OCI-LY1 (cell line): ENCODE results near the gene TYMS.

Experiments
- H2AFZ ChIP-seq: fragments of 200-600 bp; sonication (generic), shearing (Covaris generic); 2 replicates; pipeline ENCODE4 v1.6.0; 2014; ENCODE audit warnings: antibody characterized with exemption, mild to moderate bottlenecking, low read length
- H3F3A ChIP-seq: fragments of 200-600 bp; sonication (generic), shearing (Covaris generic); 2 replicates; pipeline ENCODE4 v1.6.0; 2014; ENCODE audit warnings: mild to moderate bottlenecking, antibody characterized with exemption, low read length, moderate library complexity; ENCODE audit not compliant: insufficient read depth
- H3K27ac ChIP-seq: fragments of 200-600 bp; sonication (generic); 2 replicates; pipeline ENCODE4 v1.5.1; 2014; ENCODE audit warnings: low read length, mixed run types, mild to moderate bottlenecking, low read depth; ENCODE audit not compliant: poor library complexity, severe bottlenecking
- H3K27me3 ChIP-seq: fragments of 200-600 bp; sonication (generic); 2 replicates; pipeline ENCODE4 v1.6.0; 2014; ENCODE audit warnings: antibody characterized with exemption, mild to moderate bottlenecking, low read length, moderate library complexity; ENCODE audit not compliant: insufficient read depth
- H3K36me3 ChIP-seq: fragments of 200-600 bp; sonication (generic); 2 replicates; pipeline ENCODE4 v1.6.1; 2014; ENCODE audit warnings: mild to moderate bottlenecking, antibody characterized with exemption, low read length, moderate library complexity, mixed read lengths; ENCODE audit not compliant: insufficient read depth
- H3K4me1 ChIP-seq: fragments of 200-600 bp; sonication (generic); 2 replicates; pipeline ENCODE4 v1.5.1; 2014; ENCODE audit warnings: mild to moderate bottlenecking, low read length, moderate library complexity; ENCODE audit not compliant: insufficient read depth, severe bottlenecking
- H3K4me2 ChIP-seq: fragments of 200-600 bp; sonication (generic), shearing (Covaris generic); 2 replicates; pipeline ENCODE4 v1.6.1; 2014; ENCODE audit warnings: low read length
- H3K4me3 ChIP-seq: fragments of 200-600 bp; sonication (generic); 2 replicates; pipeline ENCODE4 v1.5.1; 2014; ENCODE audit warnings: low read length, low read depth, mild to moderate bottlenecking, mixed read lengths; ENCODE audit not compliant: poor library complexity, severe bottlenecking
- H3K79me2 ChIP-seq: fragments of 200-600 bp; shearing (Covaris generic); 2 replicates; pipeline ENCODE4 v1.6.1; 2016; ENCODE audit warnings: mixed run types, low read length, mixed read lengths; ENCODE audit not compliant: insufficient read depth
- H3K9ac ChIP-seq: fragments of 200-600 bp; sonication (generic), shearing (Covaris generic); 2 replicates; pipeline ENCODE4 v1.6.1; 2014; ENCODE audit warnings: mild to moderate bottlenecking, low read length, mixed read lengths
- H3K9me2 ChIP-seq: fragments of 200-600 bp; sonication (generic), shearing (Covaris generic); 2 replicates; pipeline ENCODE4 v1.6.1; 2014; ENCODE audit warnings: low read depth, mild to moderate bottlenecking, low read length, mixed read lengths
- H3K9me3 ChIP-seq: fragments of 200-600 bp; shearing (Covaris generic); 2 replicates; pipeline ENCODE4 v1.6.1; 2014; ENCODE audit warnings: low read length, mixed read lengths
- H4K20me1 ChIP-seq: fragments of 200-600 bp; sonication (generic), shearing (Covaris generic); 2 replicates; pipeline ENCODE4 v1.6.0; 2016; ENCODE audit warnings: mild to moderate bottlenecking, low read length; ENCODE audit not compliant: insufficient read depth
- CTCF ChIP-seq: fragments of 200-600 bp; sonication (generic), shearing (Covaris generic); IDR thresholded peaks from 2 replicates; pipeline ENCODE4 v1.5.1; 2017; ENCODE audit warnings: mild to moderate bottlenecking, antibody characterized with exemption, low read length, moderate library complexity, mixed read lengths
- EZH2 ChIP-seq: fragments of 200-600 bp; sonication (generic), shearing (Covaris generic); IDR thresholded peaks from 2 replicates; pipeline ENCODE4 v1.8.0; 2017; ENCODE audit warnings: borderline replicate concordance, mixed run types, mild to moderate bottlenecking, antibody characterized with exemption, low read length, moderate library complexity, mixed read lengths

TYMS gene

GRCh38 chr18:658001-658946 lies 821 bp downstream of the TYMS start:
- H3K27ac ChIP-seq, result peak overlapping the region; percentile 60
- no peaks in the 10 kb centered on the region for H3K9me3 ChIP-seq
- peak overlapping the region; percentile 83 for H3K4me3 ChIP-seq
- H3K4me2 ChIP-seq, result peak overlapping the region; percentile 58
- H3K9ac ChIP-seq, result peak overlapping the region; percentile 93
- TF ChIP-seq CTCF (no peak), EZH2 (no peak)
- H3K9me2 ChIP-seq, result no peaks in the 10 kb centered on the region
- no peaks in the 10 kb centered on the region for H3F3A ChIP-seq
- H2AFZ ChIP-seq, result no peak overlapping the region
- no peaks in the 10 kb centered on the region for H3K27me3 ChIP-seq
- H3K4me1 ChIP-seq, result peaks cover 9% of the 10 kb centered on the region
- H4K20me1 ChIP-seq, result no peaks in the 10 kb centered on the region
- H3K79me2 ChIP-seq, result peaks cover 6% of the 10 kb centered on the region; the same call in 1 of the 2 replicates
- H3K36me3 ChIP-seq, result peaks cover 32% of the 10 kb centered on the region

GRCh38 chr18:658947-659533 lies 1.6 kb downstream of the TYMS start:
- Histone ChIP-seq H3K79me2 (peaks cover 6% of the 10 kb centered on the region; the same call in 1 of the 2 replicates), H3K9ac (peak overlapping the region; percentile 93), H3K4me1 (peaks cover 9% of the 10 kb centered on the region), H3K4me3 (peak overlapping the region; percentile 83), H3K9me2 (no peaks in the 10 kb centered on the region), H4K20me1 (no peaks in the 10 kb centered on the region), H2AFZ (no peak overlapping the region), H3K27me3 (no peaks in the 10 kb centered on the region), H3K27ac (peak overlapping the region; percentile 60), H3F3A (no peaks in the 10 kb centered on the region), H3K4me2 (peak overlapping the region; percentile 58), H3K36me3 (peaks cover 32% of the 10 kb centered on the region), H3K9me3 (no peaks in the 10 kb centered on the region)
- no peak for TF ChIP-seq EZH2
- no peak for TF ChIP-seq CTCF

DNA sequence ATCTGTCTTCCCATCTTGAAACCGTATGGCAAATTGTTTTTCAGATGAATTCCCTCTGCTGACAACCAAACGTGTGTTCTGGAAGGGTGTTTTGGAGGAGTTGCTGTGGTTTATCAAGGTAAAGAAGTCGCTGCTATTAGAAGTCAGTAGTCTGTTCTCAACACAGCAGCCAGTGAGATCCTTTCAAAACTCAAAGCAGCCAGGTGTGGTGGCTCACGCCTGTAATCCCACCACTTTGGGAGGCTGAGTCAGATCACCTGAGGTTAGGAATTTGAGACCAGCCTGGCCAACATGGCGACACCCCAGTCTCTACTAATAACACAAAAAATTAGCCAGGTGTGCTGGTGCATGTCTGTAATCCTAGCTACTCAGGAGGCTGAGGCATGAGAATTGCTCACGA lies 2.1 kb downstream of the TYMS start:
- Histone ChIP-seq H3K9me2 (no peaks in the 10 kb centered on the region), H4K20me1 (no peaks in the 10 kb centered on the region), H3K9me3 (no peaks in the 10 kb centered on the region), H3F3A (no peaks in the 10 kb centered on the region), H3K79me2 (peaks cover 6% of the 10 kb centered on the region; the same call in 1 of the 2 replicates), H3K4me2 (peak overlapping the region; percentile 58; the same call in 1 of the 2 replicates), H3K36me3 (peaks cover 32% of the 10 kb centered on the region), H3K4me1 (peaks cover 9% of the 10 kb centered on the region), H3K9ac (no peak overlapping the region), H3K27me3 (no peaks in the 10 kb centered on the region), H3K27ac (no peak overlapping the region), H3K4me3 (no peak overlapping the region), H2AFZ (no peak overlapping the region)
- TF ChIP-seq CTCF (no peak), EZH2 (no peak)
